Naive thymus-derived CD8-positive, alpha-beta T cell (primary cell): ENCODE data around the gene SLC7A4. TPM values are rescaled to one million over a fixed set of nuclear protein-coding genes. Genes with fewer than 3 reads are reported as not detected.
A peak's percentile ranks its signal among the peaks of the same experiment; 100 is the strongest.

Experiments
- ATAC-seq, 2 donors: fragments of 150-1000 bp; cut with Tn5 transposase in 1 of 2; sonication (Bioruptor Pico), chemical (Tn5 transposase) in 1 of 2; 1 replicate in 1 of 2; 2 replicates in 1 of 2; pipeline ENCODE4 v1.10.0; 2021; ENCODE audit warnings: mild to moderate bottlenecking in 2 of 2, moderate library complexity in 2 of 2
- POLR2A ChIA-PET: fragments of 350-600 bp; sonication (Branson Sonifier 250); formaldehyde crosslinking; loops from one replicate; lab custom pipeline; 2021; ENCODE audit warnings: antibody characterized with exemption; lab: Charles Lee
- DNase-seq, 10 donors: peaks; one replicate each; pipeline versions ENCODE4 v3.0.0 to v3.0.0-alpha.2; 2020 to 2022
- H3K27ac Mint-ChIP-seq, 10 donors: one replicate each; pipeline ENCODE4 v1.8.0; 2020 to 2022; ENCODE audit warnings: mild to moderate bottlenecking in 10 of 10, mixed read lengths in 10 of 10, moderate library complexity in 4 of 10, inconsistent platforms in 1 of 10
- H3K27me3 Mint-ChIP-seq, 5 donors: one replicate each; pipeline ENCODE4 v1.8.0; 2021 to 2022; ENCODE audit warnings: mixed read lengths in 5 of 5
- H3K36me3 Mint-ChIP-seq, 3 donors: one replicate each; pipeline ENCODE4 v1.8.0; 2020 to 2022; ENCODE audit warnings: mixed read lengths in 3 of 3, mild to moderate bottlenecking in 2 of 3, inconsistent platforms in 1 of 3
- H3K4me1 Mint-ChIP-seq, 4 donors: one replicate each; pipeline ENCODE4 v1.8.0; 2021 to 2022; ENCODE audit warnings: mixed read lengths in 4 of 4
- H3K4me3 Mint-ChIP-seq, 10 donors: one replicate each; pipeline ENCODE4 v1.8.0; 2020 to 2022; ENCODE audit warnings: mild to moderate bottlenecking in 10 of 10, mixed read lengths in 10 of 10, moderate library complexity in 6 of 10, inconsistent platforms in 1 of 10
- H3K9me3 Mint-ChIP-seq, 9 donors: one replicate each; pipeline ENCODE4 v1.8.0; 2020 to 2022; ENCODE audit warnings: mixed read lengths in 9 of 9, mild to moderate bottlenecking in 3 of 9, inconsistent platforms in 1 of 9, moderate library complexity in 1 of 9
- polyA plus RNA-seq, 3 donors: library from polyadenylated mRNA; unstranded; fragments of 300-500 nt; fragmentation: Illumina TruSeq; gene quantifications; one replicate each; pipeline ENCODE4 v1.2.3, GENCODE V29; 2021
- total RNA-seq, 8 experiments: library from RNA in 2 of 8; stranded (reverse) in 2 of 8; gene quantifications; one replicate each; pipeline ENCODE4 v1.2.3 and lab custom pipeline; 2021 to 2026

Gene SLC7A4
- total and polyA plus RNA-seq, 5 experiments from 2014 or later = 0.69 to 1.4 (median 1.2) TPM

DNA sequence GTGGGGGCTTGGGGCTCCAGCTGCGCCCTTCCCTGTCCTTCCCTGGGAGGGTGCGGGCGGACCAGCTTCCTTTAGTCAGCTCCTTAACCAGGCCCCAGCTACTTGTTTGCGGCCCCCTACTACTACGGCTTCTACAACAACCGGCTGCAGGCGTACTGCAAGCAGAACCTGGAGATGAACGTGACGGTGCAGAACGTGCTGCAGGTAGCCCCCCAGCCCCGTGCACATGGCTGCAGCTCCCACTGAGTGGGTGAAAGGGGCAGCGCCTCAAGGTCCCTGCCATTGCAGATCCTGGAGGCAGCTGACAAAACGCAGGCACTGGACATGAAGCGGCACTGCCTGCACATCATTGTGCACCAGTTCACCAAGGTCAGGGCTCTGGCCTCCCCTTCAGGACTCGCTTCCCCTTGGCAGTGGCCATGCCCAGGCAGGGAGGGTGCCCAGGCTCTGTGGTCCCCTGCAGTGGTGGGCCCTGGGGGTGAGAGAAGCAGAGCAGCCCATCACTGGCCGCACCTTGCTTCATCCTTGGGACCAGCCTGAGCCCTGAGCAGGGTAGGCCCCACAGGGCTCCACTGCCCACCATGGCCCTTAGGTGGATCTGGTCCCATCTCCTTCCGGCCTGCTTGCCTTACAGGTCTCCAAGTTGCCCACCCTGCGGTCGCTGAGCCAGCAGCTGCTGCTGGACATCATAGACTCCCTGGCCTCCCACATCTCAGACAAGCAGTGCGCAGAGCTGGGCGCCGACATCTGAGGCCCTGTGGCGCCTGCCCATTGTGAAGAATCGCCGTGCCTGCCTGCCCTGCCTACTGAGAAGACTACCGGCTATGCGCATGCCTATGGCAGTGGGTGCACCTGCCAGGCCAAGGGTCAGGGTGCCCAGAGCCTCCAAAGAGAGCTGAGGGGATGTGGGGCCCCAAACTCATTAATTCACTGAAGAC, 35.5 kb downstream of the SLC7A4 start:
- POLR2A ChIA-PET = interaction anchor here (0.6 to 1.4 kb wide), 5 partner anchors 11 to 655 kb away, joined by 3 to 5 read pairs (median 3); partner anchors contain the start of gene LZTR1
- H3K27me3 Mint-ChIP-seq = no peaks in the 10 kb centered on the region
- H3K36me3 Mint-ChIP-seq = peaks cover 0 to 22% (median 0%) of the 10 kb centered on the region in 3 donors
- H3K4me3 Mint-ChIP-seq = peak overlapping the region in 1 of 10 donors; percentile 6
- ATAC-seq = no peak
- H3K4me1 Mint-ChIP-seq = peaks cover 9 to 32% (median 26%) of the 10 kb centered on the region in 4 donors
- no peaks in the 10 kb centered on the region for H3K9me3 Mint-ChIP-seq
- no peak for DNase-seq
- peak overlapping the region in 7 of 10 donors; percentile 4 to 91 (median 48) for H3K27ac Mint-ChIP-seq

DNA sequence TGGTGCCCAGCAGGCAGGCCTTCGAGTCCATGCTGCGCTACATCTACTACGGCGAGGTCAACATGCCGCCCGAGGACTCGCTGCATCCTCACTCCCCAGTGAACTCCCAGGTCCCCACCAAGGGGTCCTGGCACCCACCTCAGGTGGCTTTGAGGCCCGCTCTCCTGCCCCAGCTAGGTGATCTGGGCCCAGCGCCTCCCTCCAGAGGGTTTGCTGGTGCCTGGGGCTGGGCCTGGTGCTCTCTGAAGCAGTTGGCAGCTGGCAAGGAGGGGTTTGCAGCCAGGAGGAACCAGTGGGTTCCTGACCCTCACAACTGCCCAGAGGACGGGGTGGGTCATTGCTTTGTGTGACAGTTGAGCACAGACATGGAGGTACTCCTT, 36.3 kb downstream of the SLC7A4 start:
- Mint-ChIP-seq H3K27ac (peak overlapping the region in 4 of 10 donors; percentile 29 to 77 (median 52)), H3K36me3 (peaks cover 0 to 23% (median 0%) of the 10 kb centered on the region in 3 donors), H3K4me1 (peaks cover 8 to 24% (median 20%) of the 10 kb centered on the region in 4 donors), H3K4me3 (no peak overlapping the region), H3K27me3 (no peaks in the 10 kb centered on the region), H3K9me3 (no peaks in the 10 kb centered on the region)
- no peak for ATAC-seq
- no peak for DNase-seq
- POLR2A ChIA-PET = interaction anchor here (0.6 to 1.0 kb wide), 4 partner anchors 10 to 656 kb away, joined by 3 to 4 read pairs (median 3); partner anchors contain the start of gene LZTR1

DNA sequence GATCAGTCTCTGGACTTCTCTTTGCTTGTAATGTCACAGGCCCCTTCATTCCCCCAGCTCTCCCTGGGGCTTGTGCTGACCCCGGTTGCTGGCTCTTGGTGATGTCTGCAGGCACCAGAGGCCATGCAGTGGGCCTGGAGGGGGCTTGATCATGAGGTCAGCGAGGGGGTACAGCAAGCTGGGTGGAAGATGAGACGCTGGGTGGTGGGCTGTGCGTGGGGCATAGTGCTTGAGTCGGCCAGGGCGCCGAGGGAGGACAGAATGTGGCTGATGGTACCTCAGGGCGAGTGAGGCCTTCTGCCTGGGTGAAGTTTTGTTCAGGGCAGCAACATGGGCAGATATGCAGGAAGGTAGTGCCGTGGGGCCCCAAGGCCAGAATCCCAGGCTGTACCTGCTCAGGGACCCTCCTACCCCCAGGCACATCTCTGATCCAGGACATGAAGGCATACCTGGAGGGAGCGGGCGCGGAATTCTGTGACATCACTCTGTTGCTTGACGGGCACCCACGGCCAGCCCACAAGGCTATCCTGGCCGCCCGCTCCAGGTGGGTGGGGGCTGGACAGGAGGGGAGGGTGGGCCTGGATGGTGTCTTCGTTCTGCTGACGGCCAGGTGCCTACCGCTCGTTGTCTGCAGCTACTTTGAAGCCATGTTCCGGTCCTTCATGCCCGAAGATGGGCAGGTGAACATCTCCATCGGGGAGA, 36.9 kb downstream of the SLC7A4 start:
- POLR2A ChIA-PET = no interaction called here
- Mint-ChIP-seq H3K4me3 (no peak overlapping the region), H3K27ac (peak overlapping the region in 2 of 10 donors; percentile 29 to 34), H3K9me3 (no peaks in the 10 kb centered on the region), H3K27me3 (no peaks in the 10 kb centered on the region), H3K36me3 (peaks cover 0 to 26% (median 0%) of the 10 kb centered on the region in 3 donors), H3K4me1 (peaks cover 8 to 20% (median 15%) of the 10 kb centered on the region in 4 donors)
- DNase-seq = peak in 1 of 10 donors; percentile 59
- no peak for ATAC-seq

DNA sequence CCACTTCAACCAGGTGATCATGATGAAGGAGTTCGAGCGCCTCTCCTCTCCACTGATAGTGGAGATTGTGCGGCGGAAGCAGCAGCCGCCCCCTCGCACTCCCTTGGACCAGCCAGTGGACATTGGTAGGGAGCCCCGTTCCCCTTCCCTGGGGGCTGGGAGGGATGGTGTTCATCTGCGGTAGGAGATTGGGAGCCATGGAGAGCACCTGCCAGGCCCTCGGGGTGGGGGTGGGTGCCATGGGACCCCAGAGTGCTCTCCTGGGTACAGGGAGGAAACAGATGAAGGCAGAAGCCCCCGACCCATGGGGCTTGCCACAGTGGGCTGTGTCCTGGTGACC, 37.5 kb downstream of the SLC7A4 start:
- no peak overlapping the region for H3K4me3 Mint-ChIP-seq
- H3K27ac Mint-ChIP-seq = peak overlapping the region in 2 of 10 donors; percentile 34 to 40
- peaks cover 0 to 24% (median 2%) of the 10 kb centered on the region in 3 donors for H3K36me3 Mint-ChIP-seq
- no peaks in the 10 kb centered on the region for H3K9me3 Mint-ChIP-seq
- no peaks in the 10 kb centered on the region for H3K27me3 Mint-ChIP-seq
- DNase-seq = no peak
- ATAC-seq = no peak
- POLR2A ChIA-PET = interaction anchor here (1.6 kb wide), 1 partner anchor 7 kb away, joined by 5 read pairs; the partner anchor contains the start of gene THAP7
- H3K4me1 Mint-ChIP-seq = peaks cover 7 to 18% (median 11%) of the 10 kb centered on the region in 4 donors

DNA sequence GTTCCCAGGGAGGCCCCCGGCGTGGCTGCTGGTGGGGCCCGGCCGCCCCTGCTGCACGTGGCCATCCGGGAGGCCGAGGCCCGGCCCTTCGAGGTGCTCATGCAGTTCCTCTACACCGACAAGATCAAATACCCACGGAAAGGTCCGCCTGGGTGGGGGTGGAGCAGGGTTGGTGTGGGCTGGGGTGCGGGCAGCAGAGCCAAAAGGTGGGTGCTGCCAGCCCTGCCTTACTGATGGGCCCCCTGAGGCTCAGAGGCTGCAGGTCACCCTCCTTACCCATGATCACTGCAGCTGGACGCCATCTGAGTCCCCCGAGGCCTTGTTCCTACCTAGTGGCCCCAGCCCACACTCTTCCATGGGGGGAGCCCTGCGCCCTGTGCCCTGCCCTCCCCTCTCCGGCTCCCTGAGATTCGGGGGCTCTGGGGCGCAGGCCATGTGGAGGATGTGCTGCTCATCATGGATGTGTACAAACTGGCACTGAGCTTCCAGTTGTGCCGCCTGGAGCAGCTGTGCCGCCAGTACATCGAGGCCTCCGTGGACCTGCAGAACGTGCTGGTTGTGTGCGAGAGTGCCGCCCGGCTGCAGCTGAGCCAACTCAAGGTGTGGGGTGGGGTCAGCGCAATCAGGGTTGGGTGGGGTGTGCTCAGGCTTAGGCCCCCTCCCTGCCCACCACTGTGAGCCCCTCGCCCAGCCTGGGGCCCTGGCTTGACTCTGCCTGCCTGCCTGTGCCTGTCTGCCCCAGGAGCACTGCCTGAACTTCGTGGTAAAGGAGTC, 38.0 kb downstream of the SLC7A4 start:
- ATAC-seq = no peak
- peaks cover 0 to 24% (median 2%) of the 10 kb centered on the region in 3 donors for H3K36me3 Mint-ChIP-seq
- POLR2A ChIA-PET = interaction anchor here (1.6 kb wide), 1 partner anchor 8 kb away, joined by 5 read pairs; the partner anchor contains the start of gene THAP7

DNA sequence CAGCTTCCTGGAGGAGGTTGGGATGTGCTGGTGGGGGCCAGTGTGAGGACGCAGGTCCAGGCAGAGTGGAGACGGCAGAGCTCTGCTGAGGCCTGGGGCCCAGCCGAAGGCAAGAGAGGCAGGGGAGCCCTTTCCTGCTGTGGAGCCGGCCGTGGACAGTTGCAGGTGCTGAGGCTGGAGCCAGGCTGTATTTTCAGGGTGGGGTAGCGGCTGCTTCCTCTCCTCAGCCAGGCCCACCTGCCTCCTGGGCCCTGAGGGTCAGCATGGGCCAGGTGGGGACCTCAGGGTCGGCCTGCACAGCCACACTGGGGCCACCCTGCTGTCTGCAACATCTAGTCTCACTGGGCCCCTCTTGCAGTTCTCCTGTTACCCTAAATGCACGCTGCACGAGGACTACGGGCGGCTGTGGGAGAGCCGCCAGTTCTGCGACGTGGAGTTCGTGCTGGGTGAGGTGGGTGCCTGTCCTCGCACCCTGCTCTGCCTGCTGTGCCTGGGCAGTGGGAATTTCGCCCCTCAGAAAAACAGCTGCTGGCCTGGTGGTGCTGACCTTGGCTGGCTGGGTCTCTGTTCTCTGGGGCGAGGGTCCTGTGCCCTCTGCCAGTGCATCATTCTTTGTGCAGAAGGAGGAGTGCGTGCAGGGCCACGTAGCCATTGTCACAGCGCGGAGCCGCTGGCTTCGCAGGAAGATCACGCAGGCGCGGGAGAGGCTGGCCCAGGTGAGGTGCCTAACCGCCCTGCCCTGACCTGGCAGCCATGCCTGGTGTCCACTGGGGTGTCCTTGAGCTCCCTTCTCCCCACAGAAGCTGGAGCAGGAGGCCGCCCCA, 38.8 kb downstream of the SLC7A4 start:
- POLR2A ChIA-PET = interaction anchor here (1.6 kb wide), 1 partner anchor 9 kb away, joined by 5 read pairs; the partner anchor contains the start of gene THAP7
- H3K27ac Mint-ChIP-seq = peak overlapping the region in 1 of 10 donors; percentile 19

More for the DNA sequence above, 38.0 kb downstream of the SLC7A4 start:
- Mint-ChIP-seq H3K4me1 (peaks cover 7 to 20% (median 11%) of the 10 kb centered on the region in 4 donors), H3K27ac (peak overlapping the region in 1 of 10 donors; percentile 40), H3K27me3 (no peaks in the 10 kb centered on the region), H3K4me3 (no peak overlapping the region), H3K9me3 (no peaks in the 10 kb centered on the region)
- peak in 1 of 10 donors; percentile 43 for DNase-seq

DNA sequence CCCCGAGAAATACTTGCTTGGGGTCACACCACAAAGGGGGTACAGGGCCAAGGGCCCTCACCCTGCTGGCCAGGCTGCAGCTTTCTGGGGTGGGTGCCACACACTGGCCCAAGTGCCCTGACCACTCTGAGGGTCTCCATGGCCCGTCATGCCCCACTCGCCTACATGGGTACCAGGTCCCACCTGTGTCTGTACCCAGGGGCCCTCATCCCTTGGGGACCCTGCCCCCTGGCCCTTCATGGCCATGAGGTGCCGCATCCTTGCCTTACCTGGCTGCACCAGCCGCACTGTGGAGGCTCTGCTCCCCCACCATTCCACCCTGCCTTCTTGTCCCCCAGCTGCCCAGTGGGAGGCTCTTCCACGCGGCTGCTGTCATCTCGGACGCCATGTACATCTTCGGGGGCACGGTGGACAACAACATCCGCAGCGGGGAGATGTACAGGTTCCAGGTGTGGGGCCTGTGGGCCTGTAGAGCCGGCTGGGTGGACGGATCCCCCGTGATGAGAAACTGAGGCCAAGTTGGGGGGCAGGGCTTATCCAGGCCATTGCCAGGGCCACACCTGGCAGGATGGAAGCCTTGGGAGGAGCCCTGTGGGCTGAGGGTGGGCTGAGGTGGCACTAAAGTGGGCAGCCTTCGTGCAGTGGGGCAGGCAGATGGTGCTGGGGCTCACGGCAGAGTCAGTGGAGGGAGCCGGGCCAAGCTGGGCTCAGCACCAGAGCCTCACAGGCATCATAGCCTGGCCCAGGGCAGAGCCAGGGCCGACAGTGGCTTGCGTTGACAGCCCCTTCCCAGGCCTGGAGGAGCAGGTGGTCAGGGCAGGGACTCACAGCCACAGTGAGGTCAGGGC, 39.7 kb downstream of the SLC7A4 start:
- no peak for ATAC-seq
- Mint-ChIP-seq H3K27ac (peak overlapping the region in 1 of 10 donors; percentile 67), H3K4me3 (no peak overlapping the region), H3K27me3 (no peaks in the 10 kb centered on the region), H3K36me3 (peaks cover 0 to 17% (median 2%) of the 10 kb centered on the region in 3 donors), H3K4me1 (peaks cover 0 to 15% (median 4%) of the 10 kb centered on the region in 4 donors), H3K9me3 (no peaks in the 10 kb centered on the region)
- DNase-seq = peak in 1 of 10 donors; percentile 54
- POLR2A ChIA-PET = no interaction called here

More for the DNA sequence above, 38.8 kb downstream of the SLC7A4 start:
- DNase-seq (peak in 1 of 10 donors; percentile 57), ATAC-seq (no peak)
- H3K36me3 Mint-ChIP-seq = peaks cover 0 to 20% (median 2%) of the 10 kb centered on the region in 3 donors
- no peak overlapping the region for H3K4me3 Mint-ChIP-seq
- peaks cover 7 to 17% (median 7%) of the 10 kb centered on the region in 4 donors for H3K4me1 Mint-ChIP-seq
- H3K27me3 Mint-ChIP-seq = no peaks in the 10 kb centered on the region
- no peaks in the 10 kb centered on the region for H3K9me3 Mint-ChIP-seq

DNA sequence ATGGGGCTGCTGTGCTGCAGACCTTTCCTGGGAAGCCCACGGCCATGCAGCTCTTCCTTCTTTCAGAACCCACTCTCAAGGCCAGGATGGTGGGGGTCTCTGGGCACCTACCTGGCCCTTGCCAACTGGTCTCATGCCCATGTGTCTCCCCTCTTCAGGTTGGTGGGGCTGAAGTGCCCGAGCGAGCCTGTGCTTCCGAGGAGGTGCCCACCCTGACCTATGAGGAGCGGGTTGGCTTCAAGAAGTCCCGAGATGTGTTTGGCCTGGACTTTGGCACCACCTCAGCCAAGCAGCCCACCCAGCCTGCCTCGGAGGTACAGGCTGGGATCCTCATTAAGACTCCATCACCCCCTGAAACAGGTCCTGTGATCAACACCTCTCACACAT, 40.3 kb downstream of the SLC7A4 start:
- H3K36me3 Mint-ChIP-seq = peaks cover 0 to 23% (median 2%) of the 10 kb centered on the region in 3 donors
- peaks cover 0 to 15% (median 4%) of the 10 kb centered on the region in 4 donors for H3K4me1 Mint-ChIP-seq
- H3K9me3 Mint-ChIP-seq = no peaks in the 10 kb centered on the region
- H3K27ac Mint-ChIP-seq = peak overlapping the region in 1 of 10 donors; percentile 67
- POLR2A ChIA-PET = interaction anchor here (2.0 to 3.3 kb wide), 2 partner anchors 8 to 10 kb away, joined by 12 to 16 read pairs; partner anchors contain the start of gene LZTR1
- DNase-seq = no peak
- ATAC-seq = no peak
- H3K27me3 Mint-ChIP-seq = no peaks in the 10 kb centered on the region
- no peak overlapping the region for H3K4me3 Mint-ChIP-seq

DNA sequence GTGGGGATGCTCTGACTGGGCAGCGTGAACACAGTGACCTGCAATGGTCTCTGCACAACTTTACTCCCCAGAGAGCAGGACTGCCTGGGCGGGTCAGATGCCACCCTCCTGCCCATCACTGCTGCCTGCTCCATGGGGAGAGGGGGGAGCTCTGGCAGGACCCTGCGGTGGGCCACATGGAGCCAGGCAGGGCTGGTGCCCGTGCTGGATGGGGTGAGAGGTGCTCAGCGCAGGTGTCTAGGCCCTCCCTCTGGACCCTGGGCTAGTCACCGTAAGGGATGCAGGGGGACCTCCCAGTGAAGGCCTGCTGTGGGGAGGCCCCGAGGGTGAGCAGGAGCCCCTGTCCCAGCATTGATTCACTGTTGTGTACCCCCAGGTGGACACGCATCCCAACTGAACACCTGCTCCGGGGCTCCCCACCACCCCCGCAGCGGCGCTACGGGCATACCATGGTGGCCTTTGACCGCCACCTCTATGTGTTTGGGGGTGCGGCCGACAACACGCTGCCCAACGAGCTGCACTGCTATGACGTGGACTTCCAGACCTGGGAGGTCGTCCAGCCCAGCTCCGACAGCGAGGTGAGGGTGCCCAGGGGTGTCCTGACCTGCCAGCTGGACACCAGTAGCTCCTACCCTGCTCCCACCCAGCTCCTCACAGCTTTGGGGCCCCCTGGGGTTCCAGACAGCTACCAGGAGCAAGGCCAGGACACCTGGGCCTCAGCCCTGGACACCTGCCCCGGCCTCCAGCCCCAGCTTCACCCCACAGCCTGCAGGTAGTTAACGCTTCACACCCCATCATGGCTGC, 40.9 kb downstream of the SLC7A4 start:
- DNase-seq (peak in 1 of 10 donors; percentile 42), ATAC-seq (no peak)
- no peaks in the 10 kb centered on the region for H3K27me3 Mint-ChIP-seq
- POLR2A ChIA-PET = interaction anchor here (2.0 to 3.3 kb wide), 2 partner anchors 8 to 10 kb away, joined by 12 to 16 read pairs; partner anchors contain the start of gene LZTR1
- peak overlapping the region in 1 of 10 donors; percentile 67 for H3K27ac Mint-ChIP-seq
- no peaks in the 10 kb centered on the region for H3K9me3 Mint-ChIP-seq
- H3K4me3 Mint-ChIP-seq = no peak overlapping the region
- H3K36me3 Mint-ChIP-seq = peaks cover 0 to 29% (median 2%) of the 10 kb centered on the region in 3 donors
- peaks cover 0 to 15% (median 4%) of the 10 kb centered on the region in 4 donors for H3K4me1 Mint-ChIP-seq
